K562 (cell line): ENCODE measurements around the gene TUBG2. TPM values are rescaled to one million over a fixed set of nuclear protein-coding genes. Genes with fewer than 3 reads are reported as not detected.

Experiments
- BCLAF1 ChIP-seq, 2 experiments: fragments of 450-650 bp in 1 of 2; IDR thresholded peaks; 2 replicates each; pipeline ENCODE4 v1.6.1; 2011 to 2017; ENCODE audit warnings: low read depth in 2 of 2, antibody characterized with exemption in 1 of 2, borderline replicate concordance in 1 of 2, low read length in 1 of 2, mild to moderate bottlenecking in 1 of 2, mixed read lengths in 1 of 2; ENCODE audit not compliant: control insufficient read depth in 1 of 2
- CREB1 ChIP-seq, 2 experiments: sonication (generic) in 1 of 2; formaldehyde crosslinking in 1 of 2; IDR thresholded peaks; 2 replicates each; pipeline versions ENCODE4 v1.6.1 to v1.8.0; 2012 to 2022; ENCODE audit warnings: inconsistent platforms in 1 of 2, mild to moderate bottlenecking in 1 of 2, missing genetic modification reagents in 1 of 2, moderate library complexity in 1 of 2
- EP300 ChIP-seq: IDR thresholded peaks from 2 replicates; pipeline ENCODE4 v1.6.1; 2012; ENCODE audit warnings: low read length, improper control_type of control experiment
- ESRRB ChIP-seq: fragments of 250-450 bp; sonication (Bioruptor Pico); IDR thresholded peaks from 2 replicates; pipeline ENCODE4 v1.5.0; 2020; ENCODE audit warnings: mild to moderate bottlenecking, moderate library complexity, borderline replicate concordance
- FOXK1 ChIP-seq: sonication (generic); formaldehyde crosslinking; IDR thresholded peaks from 2 replicates; pipeline ENCODE4 v1.8.0; 2022; ENCODE audit warnings: missing genetic modification reagents, mild to moderate bottlenecking, borderline replicate concordance
- FOXK2 ChIP-seq, 2 experiments: fragments of 450-650 bp; IDR thresholded peaks in 1 of 2; conservative IDR thresholded peaks in 1 of 2; 2 replicates each; pipeline ENCODE4 v1.6.1; 2016; ENCODE audit warnings: low read depth in 2 of 2, mild to moderate bottlenecking in 1 of 2
- GABPA ChIP-seq: fragments of 200-800 bp; sonication (Bioruptor generic); conservative IDR thresholded peaks from 2 replicates; pipeline ENCODE4 v1.6.1; 2016; ENCODE audit warnings: low read depth, missing genetic modification characterization, missing compliant biosample characterization
- HEY1 ChIP-seq: fragments of 250-450 bp; sonication (Bioruptor Pico); IDR thresholded peaks from 2 replicates; pipeline ENCODE4 v1.5.0; 2020; ENCODE audit warnings: mild to moderate bottlenecking, moderate library complexity, borderline replicate concordance
- MBD1 ChIP-seq: fragments of 250-450 bp; sonication (Bioruptor Pico); IDR thresholded peaks from 2 replicates; pipeline ENCODE4 v1.8.0; 2022; ENCODE audit warnings: inconsistent platforms
- MEF2A ChIP-seq: IDR thresholded peaks from 2 replicates; pipeline ENCODE4 v1.6.1; 2011; ENCODE audit warnings: low read depth, mild to moderate bottlenecking, low read length, moderate library complexity; ENCODE audit not compliant: control insufficient read depth
- MYBL2 ChIP-seq, 2 experiments: fragments of 450-650 bp in 1 of 2; sonication (generic) in 1 of 2; formaldehyde crosslinking in 1 of 2; IDR thresholded peaks; 2 replicates each; pipeline versions ENCODE4 v1.6.1 to v1.8.1; 2017 to 2022; ENCODE audit warnings: borderline replicate concordance in 1 of 2, inconsistent platforms in 1 of 2, low read depth in 1 of 2, mild to moderate bottlenecking in 1 of 2, missing genetic modification reagents in 1 of 2, moderate library complexity in 1 of 2
- MYC ChIP-seq, 2 experiments: fragments of 250-450 bp in 1 of 2; sonication (Bioruptor Pico) in 1 of 2; IDR thresholded peaks; 2 replicates each; pipeline versions ENCODE4 v1.5.1 to v1.6.1; 2012 to 2021; ENCODE audit warnings: low read depth in 2 of 2, borderline replicate concordance in 1 of 2, improper control_type of control experiment in 1 of 2, low read length in 1 of 2, mild to moderate bottlenecking in 1 of 2, moderate library complexity in 1 of 2
- NCOA1 ChIP-seq: fragments of 450-650 bp; IDR thresholded peaks from 2 replicates; pipeline ENCODE4 v1.6.1; 2016; ENCODE audit warnings: low read depth
- NFE2L1 ChIP-seq: fragments of 450-650 bp; IDR thresholded peaks from 2 replicates; pipeline ENCODE4 v1.6.1; 2016; ENCODE audit warnings: missing genetic modification characterization, low read depth, mild to moderate bottlenecking, missing compliant biosample characterization, moderate library complexity, borderline replicate concordance
- NR2C1 ChIP-seq, 2 experiments: fragments of 450-650 bp; IDR thresholded peaks; 2 replicates each; pipeline ENCODE4 v1.6.1; 2017; ENCODE audit warnings: mild to moderate bottlenecking in 2 of 2, antibody characterized with exemption in 1 of 2, inconsistent platforms in 1 of 2, missing compliant biosample characterization in 1 of 2, missing genetic modification characterization in 1 of 2
- PYGO2 ChIP-seq: fragments of 450-650 bp; IDR thresholded peaks from 2 replicates; pipeline ENCODE4 v1.6.1; 2016; ENCODE audit warnings: mild to moderate bottlenecking, missing genetic modification characterization, moderate library complexity, missing compliant biosample characterization
- SMARCE1 ChIP-seq: fragments of 450-650 bp; IDR thresholded peaks from 2 replicates; pipeline ENCODE4 v1.7.1; 2016; ENCODE audit warnings: mild to moderate bottlenecking
- TFE3 ChIP-seq: fragments of 450-650 bp; formaldehyde crosslinking; IDR thresholded peaks from 2 replicates; pipeline ENCODE4 v1.4.0; 2020; ENCODE audit warnings: mild to moderate bottlenecking, mixed read lengths
- ZNF24 ChIP-seq: fragments of 450-650 bp; IDR thresholded peaks from 2 replicates; pipeline ENCODE4 v1.6.1; 2016
- polyA plus RNA-seq, 8 experiments: library from polyadenylated mRNA; depleted of rRNA in 4 of 8; stranded (reverse) in 5 of 8; unstranded in 3 of 8; fragments of >200 nt; fragmentation: Nextera tagmentation in 2 of 8; fragmentation: Illumina TruSeq in 1 of 8; extraction: Ambion mirVana in 2 of 8; extraction: Trizol in 1 of 8; gene quantifications; 2 replicates each; pipeline versions ENCODE4 v1.2.1 to v1.2.3, GENCODE V29; 2011 to 2014; ENCODE audit warnings: inconsistent platforms in 1 of 8, missing spikeins in 1 of 8
- total RNA-seq, 7 experiments: library from RNA; depleted of rRNA in 6 of 7; stranded (reverse); fragments of >200 nt in 6 of 7; fragmentation: Illumina TruSeq in 2 of 7; extraction: Trizol in 2 of 7; gene quantifications; 2 replicates each; pipeline versions ENCODE4 v1.2.1 to v1.2.3, GENCODE V29; 2011 to 2021; ENCODE audit warnings: low replicate concordance in 1 of 7

The TUBG2 gene
- total and polyA plus RNA-seq, 9 of the 15 experiments (the other 6 are each of a cell fraction or from before 2014, with no cell fraction given), result 0.09 to 0.80 (median 0.24) TPM; not detected in 2

- peak; percentile 96 for TF ChIP-seq NCOA1
- peak; percentile 82 for TF ChIP-seq CREB1 (IDR thresholded peaks at IDR 0.05)
- TF ChIP-seq CREB1 (CRISPR knock-in tag; IDR thresholded peaks at IDR 0.05), result no peak
- TF ChIP-seq PYGO2 (tag), result peak; percentile 91
- TF ChIP-seq FOXK1 (CRISPR knock-in tag), result no peak
- peak; percentile 92 for TF ChIP-seq MYC (IDR thresholded peaks at IDR 0.05; ENCODE audit: low read depth, low read length)
- TF ChIP-seq MYC (CRISPR knock-in tag; IDR thresholded peaks at IDR 0.05; ENCODE audit: borderline replicate concordance, low read depth), result no peak
- peak; percentile 96 to 97 for TF ChIP-seq FOXK2 (conservative IDR thresholded peaks at IDR 0.05 in 1 of 2, IDR thresholded peaks at IDR 0.05 in 1 of 2; ENCODE audit: low read depth in 2 of 2)
- no peak for TF ChIP-seq TFE3
- 0 out of 2 replicates have a peak, but pooled peaks have one; percentile 66 for TF ChIP-seq MEF2A
- peak; percentile 85 for TF ChIP-seq ZNF24
- peak; percentile 65 for TF ChIP-seq NR2C1 (IDR thresholded peaks at IDR 0.05)
- peak; percentile 77 for TF ChIP-seq NR2C1 (tag; IDR thresholded peaks at IDR 0.05)
- peak; percentile 55; the same call in 1 of the 2 replicates for TF ChIP-seq GABPA (tag)
- peak; percentile 6; the same call in 1 of the 2 replicates for TF ChIP-seq NFE2L1 (tag)
- no peak; the same call in 1 of the 2 replicates for TF ChIP-seq MYBL2 (IDR thresholded peaks at IDR 0.05; ENCODE audit: low read depth)
- TF ChIP-seq MYBL2 (CRISPR knock-in tag; IDR thresholded peaks at IDR 0.05; ENCODE audit: borderline replicate concordance), result no peak
- peak; percentile 100 for TF ChIP-seq SMARCE1
- TF ChIP-seq EP300, result peak; percentile 100
- TF ChIP-seq HEY1 (CRISPR knock-in tag), result peak; percentile 82; the same call in 1 of the 2 replicates
- TF ChIP-seq MBD1 (CRISPR knock-in tag), result no peak
- TF ChIP-seq ESRRB, result no peak
- peak in 1 of 2 experiments; percentile 83; a peak in 1 of 4 replicates for TF ChIP-seq BCLAF1 (IDR thresholded peaks at IDR 0.05; ENCODE audit: borderline replicate concordance in 1 of 2, control insufficient read depth in 1 of 2, low read depth in 2 of 2, low read length in 1 of 2)
These were observed 39.8 kb downstream of the TUBG2 start (continued) for GRCh38 chr17:42698736-42699414.
